Measurements from ENCODE around the gene SPACDR. TPM values are rescaled to one million over a fixed set of nuclear protein-coding genes. Genes with fewer than 3 reads are reported as not detected.
A peak's percentile ranks its signal among the peaks of the same experiment; 100 is the strongest.

Gene SPACDR
- total RNA-seq, 1 donor from 2014 or later, result not detected

GRCh38 chr7:100434297-100435144 is 29.5 kb downstream of the SPACDR start:
- DNase-seq, result no peak

GRCh38 chr7:100433592-100434296 is 30.3 kb downstream of the SPACDR start:
- no peak for DNase-seq

GRCh38 chr7:100433276-100433591 is 30.8 kb downstream of the SPACDR start:
- DNase-seq, result no peak

GRCh38 chr7:100432621-100433275 is 31.3 kb downstream of the SPACDR start:
- no peak for DNase-seq

- no peak for DNase-seq
Observed at GRCh38 chr7:100432053-100432452, 32.0 kb downstream of the SPACDR start.

DNA sequence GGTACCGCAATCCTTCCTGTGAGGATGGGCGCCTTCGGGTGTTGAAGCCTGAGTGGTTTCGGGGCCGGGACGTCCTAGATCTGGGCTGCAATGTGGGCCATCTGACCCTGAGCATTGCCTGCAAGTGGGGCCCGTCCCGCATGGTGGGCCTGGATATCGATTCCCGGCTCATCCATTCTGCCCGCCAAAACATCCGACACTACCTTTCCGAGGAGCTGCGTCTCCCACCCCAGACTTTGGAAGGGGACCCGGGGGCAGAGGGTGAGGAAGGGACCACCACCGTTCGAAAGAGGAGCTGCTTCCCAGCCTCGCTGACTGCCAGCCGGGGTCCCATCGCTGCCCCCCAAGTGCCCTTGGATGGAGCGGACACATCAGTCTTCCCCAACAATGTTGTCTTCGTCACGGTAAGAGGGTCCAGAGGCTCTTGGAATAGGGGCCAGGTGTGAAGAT is 32.7 kb downstream of the SPACDR start:
- no peak for DNase-seq

GRCh38 chr7:100430493-100431285 is 33.4 kb downstream of the SPACDR start:
- DNase-seq, result no peak

DNA sequence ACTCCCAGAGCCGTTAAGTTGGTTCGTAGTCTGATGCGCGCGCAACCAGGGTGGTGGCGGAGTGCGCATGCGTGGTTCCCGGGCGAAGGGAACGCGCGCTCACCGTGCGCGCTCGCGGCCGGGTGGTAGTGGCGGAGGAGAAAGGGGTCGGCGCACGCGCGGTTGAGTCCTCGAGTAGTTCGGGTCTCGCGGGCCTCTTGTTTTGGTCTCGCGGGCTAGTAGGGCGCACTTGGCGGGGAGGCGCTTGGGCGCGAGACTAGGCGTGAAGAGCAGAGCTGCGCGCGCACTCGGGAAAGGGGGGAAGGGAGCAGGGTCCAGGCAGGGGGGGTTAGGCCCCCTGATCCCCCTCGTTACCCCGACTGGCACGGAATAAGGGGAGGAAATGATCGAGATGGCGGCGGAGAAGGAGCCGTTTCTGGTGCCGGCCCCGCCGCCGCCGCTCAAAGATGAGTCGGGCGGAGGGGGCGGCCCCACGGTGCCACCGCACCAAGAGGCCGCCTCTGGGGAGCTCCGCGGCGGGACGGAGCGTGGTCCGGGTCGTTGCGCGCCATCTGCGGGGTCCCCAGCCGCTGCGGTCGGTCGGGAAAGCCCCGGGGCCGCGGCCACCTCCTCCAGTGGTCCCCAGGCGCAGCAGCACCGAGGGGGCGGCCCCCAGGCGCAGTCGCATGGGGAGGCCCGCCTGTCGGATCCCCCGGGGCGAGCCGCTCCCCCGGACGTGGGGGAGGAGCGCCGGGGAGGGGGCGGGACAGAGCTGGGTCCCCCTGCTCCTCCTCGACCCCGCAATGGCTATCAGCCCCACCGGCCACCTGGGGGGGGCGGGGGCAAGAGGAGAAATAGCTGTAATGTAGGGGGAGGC is 34.2 kb downstream of the SPACDR start, which contains the start of gene MEPCE:
Gene MEPCE, plus strand, starts transcription at position 195 of the 856 bp plus-strand sequence. Its CDS starts 188 bp downstream, at position 383.
- peak; percentile 85 for DNase-seq

DNA sequence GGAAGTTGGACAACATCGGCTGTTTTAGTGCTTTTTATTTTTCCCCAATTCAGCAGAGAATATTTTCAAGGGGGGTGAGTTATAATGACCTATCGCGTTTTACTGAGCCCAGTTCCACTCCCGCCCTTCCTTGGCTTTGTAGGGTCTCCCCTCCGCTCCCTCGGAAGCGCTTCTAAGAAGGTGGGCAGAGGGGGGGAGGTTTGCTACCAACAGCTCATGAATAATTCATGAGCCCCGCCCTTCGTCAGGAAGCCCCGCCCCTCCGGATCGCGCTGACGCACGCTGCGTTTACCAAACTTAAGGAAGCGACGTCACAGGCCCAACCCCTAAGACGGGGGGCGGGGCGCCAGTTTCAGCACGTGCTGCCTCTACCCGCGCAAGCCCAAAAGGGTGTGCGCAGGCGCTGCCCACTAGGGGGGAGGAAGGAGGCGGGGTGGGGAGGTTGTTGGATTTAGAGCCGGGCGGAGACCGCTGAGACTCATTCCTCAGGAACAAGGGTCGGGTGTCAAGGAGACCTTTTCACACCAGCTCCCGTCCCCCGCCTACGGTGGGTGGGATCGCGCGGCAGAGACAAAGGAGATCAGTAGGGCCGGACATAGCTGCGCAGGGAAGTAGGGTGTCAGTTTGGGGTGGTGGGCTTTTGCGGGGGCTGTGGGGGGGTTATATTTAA is 35.0 kb downstream of the SPACDR start:
- DNase-seq, result peak; percentile 96

GRCh38 chr7:100428199-100428966 is 35.7 kb downstream of the SPACDR start, which contains the start of gene ZCWPW1:
Gene ZCWPW1, minus strand, starts transcription at chr7:100428703. Its CDS starts 8,054 bp downstream, at chr7:100420649.
- DNase-seq, result peak; percentile 92

- no peak for DNase-seq
Observed at GRCh38 chr7:100427762-100428198, 36.3 kb downstream of the SPACDR start.

DNA sequence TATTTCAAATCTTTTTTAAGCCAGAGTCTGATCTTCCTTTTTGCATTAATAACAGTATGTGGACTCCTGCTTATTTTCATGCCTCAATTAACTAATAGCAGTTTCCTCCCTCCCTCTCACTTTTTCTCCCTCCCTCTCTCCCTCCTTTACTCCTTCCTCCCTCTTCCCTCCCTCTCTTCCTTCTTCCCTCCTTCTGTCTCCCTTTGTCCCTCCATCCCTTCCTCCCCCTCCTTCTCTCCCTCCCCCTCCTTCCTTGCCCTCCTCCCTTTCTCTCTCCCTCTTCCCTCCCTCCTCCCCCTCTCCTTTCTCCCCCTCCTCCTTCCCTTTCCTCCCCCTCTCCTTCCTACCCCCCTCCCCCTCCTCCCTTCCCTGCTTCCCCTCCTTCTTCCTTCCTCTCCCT is 37.5 kb downstream of the SPACDR start:
- no peak for DNase-seq

DNA sequence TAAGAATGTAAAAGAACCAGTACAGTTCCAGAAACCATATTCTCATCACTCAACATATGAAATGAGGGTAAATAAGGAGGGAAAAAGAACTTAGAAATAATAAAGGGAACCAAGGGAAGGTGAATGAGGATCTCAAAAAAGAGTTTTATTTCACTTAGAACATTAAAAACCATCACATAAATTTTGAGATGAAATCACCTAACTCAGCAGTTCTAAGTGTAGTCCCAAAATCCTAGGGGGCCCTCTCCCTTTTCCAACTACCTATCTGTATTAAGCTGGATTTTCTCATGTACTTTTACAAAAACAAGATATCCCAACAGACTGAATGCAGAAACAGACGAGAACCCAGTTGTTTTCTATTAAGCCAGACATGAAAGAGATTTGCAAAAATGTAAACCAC is 38.7 kb downstream of the SPACDR start:
- DNase-seq, result no peak

- no peak for DNase-seq
Observed at GRCh38 chr7:100423315-100423714, 40.7 kb downstream of the SPACDR start.

- DNase-seq, result no peak
Observed at GRCh38 chr7:100419660-100420226, 44.3 kb downstream of the SPACDR start.

DNA sequence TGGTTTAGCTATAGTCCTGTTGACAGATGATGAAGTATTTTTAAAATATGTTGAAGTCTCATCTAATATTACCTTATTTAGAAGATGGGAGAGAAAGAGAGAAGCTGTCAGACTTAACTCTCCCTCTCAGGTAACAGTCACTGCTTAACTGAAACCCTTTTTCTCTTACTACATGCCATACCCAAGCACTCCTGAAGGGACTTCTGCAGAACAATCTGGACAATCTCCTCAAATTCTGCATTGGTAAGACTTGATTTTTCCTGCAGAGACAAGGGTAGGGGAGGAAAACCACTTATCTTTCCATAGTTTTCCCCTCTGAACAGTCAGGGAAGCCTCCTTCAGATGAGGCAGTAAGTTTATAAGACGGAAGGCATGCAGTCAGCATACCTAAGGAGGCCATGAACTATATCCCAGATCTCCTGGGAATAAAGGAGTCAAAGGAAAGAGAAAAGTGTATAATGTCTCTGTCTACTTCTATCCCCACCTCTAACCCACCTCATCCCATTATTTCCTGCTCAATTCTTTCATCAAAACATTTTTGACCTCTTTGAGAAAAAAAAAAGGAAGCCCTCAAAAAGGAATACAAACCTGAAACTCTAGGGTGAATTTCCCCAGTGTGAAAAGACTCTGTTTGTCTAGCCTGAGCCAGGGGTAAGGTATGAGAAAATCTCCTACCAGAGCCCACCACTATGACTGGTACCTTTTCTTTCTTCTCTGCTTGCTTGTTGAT is 45.0 kb downstream of the SPACDR start:
- no peak for DNase-seq

DNA sequence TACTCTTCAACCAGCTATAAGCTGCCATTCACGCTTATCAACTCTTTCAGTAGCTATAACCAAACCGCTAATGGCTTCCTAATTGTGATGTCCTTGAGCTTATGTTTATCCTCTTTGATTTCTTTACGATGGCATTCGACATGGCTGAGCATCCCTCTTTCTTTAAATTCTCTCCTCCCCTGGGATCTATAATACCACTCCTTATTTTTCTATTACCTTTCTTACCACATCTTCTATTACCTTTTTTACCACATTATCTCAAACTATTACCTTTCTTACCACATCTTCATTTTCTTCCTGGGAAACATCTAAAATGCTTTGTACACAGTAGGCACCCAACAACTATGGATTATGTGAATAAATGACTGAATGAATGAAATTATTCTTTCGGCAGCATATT is 48.6 kb downstream of the SPACDR start:
- DNase-seq, result no peak

- DNase-seq, result no peak
Observed at GRCh38 chr7:100413889-100414288, 50.2 kb downstream of the SPACDR start.

- no peak for DNase-seq
Observed at GRCh38 chr7:100413346-100413745, 50.7 kb downstream of the SPACDR start.

Measured in occipital lobe (tissue), 2 donors.